Stimulated activated CD8-positive, alpha-beta memory T cell treated with anti-CD3 and anti-CD28 coated beads, Interleukin-12 subunit alpha, Interleukin-12 subunit beta, amount 100 ng/mL, for 24 hours (primary cell): ENCODE data around the gene SEC24D.
"Not testable (repeated sequence)": the region's sequence is repeated elsewhere in the genome, so short reads cannot be mapped to it uniquely, and the experiment has no call there.

Experiments used
- DNase-seq: peaks from one replicate; pipeline ENCODE4 v3.0.0-alpha.2; 2020; ENCODE audit errors: extremely low read depth

SEC24D gene, protein sequence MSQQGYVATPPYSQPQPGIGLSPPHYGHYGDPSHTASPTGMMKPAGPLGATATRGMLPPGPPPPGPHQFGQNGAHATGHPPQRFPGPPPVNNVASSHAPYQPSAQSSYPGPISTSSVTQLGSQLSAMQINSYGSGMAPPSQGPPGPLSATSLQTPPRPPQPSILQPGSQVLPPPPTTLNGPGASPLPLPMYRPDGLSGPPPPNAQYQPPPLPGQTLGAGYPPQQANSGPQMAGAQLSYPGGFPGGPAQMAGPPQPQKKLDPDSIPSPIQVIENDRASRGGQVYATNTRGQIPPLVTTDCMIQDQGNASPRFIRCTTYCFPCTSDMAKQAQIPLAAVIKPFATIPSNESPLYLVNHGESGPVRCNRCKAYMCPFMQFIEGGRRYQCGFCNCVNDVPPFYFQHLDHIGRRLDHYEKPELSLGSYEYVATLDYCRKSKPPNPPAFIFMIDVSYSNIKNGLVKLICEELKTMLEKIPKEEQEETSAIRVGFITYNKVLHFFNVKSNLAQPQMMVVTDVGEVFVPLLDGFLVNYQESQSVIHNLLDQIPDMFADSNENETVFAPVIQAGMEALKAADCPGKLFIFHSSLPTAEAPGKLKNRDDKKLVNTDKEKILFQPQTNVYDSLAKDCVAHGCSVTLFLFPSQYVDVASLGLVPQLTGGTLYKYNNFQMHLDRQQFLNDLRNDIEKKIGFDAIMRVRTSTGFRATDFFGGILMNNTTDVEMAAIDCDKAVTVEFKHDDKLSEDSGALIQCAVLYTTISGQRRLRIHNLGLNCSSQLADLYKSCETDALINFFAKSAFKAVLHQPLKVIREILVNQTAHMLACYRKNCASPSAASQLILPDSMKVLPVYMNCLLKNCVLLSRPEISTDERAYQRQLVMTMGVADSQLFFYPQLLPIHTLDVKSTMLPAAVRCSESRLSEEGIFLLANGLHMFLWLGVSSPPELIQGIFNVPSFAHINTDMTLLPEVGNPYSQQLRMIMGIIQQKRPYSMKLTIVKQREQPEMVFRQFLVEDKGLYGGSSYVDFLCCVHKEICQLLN

GRCh38 chr4:118835571-118836300, at the start of gene SEC24D:
TSS of gene SEC24D (minus strand) at chr4:118836126. CDS start at chr4:118833696, 2,430 bp downstream.
- peak; percentile 65 for DNase-seq

- no peak for DNase-seq
These were observed 48.8 kb upstream of the SEC24D start for GRCh38 chr4:118884716-118885115.

DNA sequence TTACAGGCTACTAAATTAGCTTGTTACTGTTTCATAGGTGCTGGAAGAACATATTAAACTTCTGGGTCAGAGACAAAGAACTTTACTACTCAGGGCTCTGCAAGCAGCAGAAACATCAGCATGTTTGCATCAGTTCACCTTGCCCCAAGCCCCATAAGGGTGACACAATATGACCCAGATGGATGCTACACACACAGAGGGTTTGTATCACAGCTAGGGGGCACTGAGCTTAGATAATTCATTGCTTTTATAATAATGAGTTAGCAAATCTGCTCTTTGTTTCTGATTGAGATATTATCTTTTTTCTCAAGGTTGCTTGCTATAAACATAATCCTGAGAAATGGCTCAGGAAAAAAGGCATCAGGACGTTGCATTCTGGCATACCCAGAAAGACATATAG, 47.9 kb upstream of the SEC24D start:
- no peak for DNase-seq

GRCh38 chr4:118881512-118882146, 45.7 kb upstream of the SEC24D start:
- no peak for DNase-seq

GRCh38 chr4:118879409-118879808, 43.5 kb upstream of the SEC24D start:
- no peak for DNase-seq

- DNase-seq: not testable (repeated sequence)
These were observed 42.6 kb upstream of the SEC24D start for GRCh38 chr4:118878507-118878906.

- DNase-seq: no peak
These were observed 41.9 kb upstream of the SEC24D start for GRCh38 chr4:118877797-118878196.

DNA sequence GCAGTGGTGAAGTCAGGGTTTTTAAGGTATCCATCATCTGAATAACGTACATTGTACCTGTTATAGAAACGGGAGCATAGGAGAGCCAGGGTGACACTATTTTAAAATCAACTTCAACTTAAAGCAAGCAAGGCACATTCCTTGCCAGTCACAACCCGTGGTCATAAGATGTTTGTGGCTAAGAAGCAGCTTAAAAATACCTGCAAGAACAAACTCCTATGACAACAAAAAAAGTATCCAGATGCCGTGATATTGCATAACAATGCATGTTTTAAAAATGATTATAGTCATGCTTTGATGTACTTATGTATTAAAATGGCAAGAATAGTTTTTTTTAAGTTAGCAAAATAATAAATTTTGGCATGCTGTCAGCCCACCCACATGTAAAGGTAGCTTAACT, 36.3 kb upstream of the SEC24D start:
- no peak for DNase-seq

DNA sequence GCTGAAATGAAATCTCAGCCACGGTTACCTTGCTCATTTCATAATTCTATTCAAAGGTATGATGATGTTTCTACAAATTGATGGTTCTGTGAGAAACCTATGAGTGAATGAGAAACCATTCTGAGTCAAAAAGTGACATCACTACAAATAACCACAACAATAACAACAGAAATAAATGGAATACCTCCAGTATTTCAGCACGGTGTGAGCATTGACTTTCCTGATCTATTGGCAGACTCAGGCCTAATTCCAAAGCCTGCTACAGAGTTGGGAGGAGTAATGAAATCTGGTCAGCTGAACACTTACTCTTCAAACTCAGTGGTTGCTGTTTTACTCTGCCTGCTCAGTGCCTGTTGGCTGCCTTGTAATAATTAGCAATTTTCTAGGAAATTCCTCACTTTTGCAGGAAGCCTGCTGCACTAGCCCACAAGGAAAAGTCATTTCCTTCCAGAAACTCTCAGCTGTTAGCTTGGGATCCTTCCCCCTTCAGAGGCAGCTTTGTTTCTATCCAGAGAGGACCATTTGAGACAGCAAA, 33.9 kb upstream of the SEC24D start:
- DNase-seq: no peak

- DNase-seq: no peak
These were observed 31.6 kb upstream of the SEC24D start for GRCh38 chr4:118867311-118868067.

DNA sequence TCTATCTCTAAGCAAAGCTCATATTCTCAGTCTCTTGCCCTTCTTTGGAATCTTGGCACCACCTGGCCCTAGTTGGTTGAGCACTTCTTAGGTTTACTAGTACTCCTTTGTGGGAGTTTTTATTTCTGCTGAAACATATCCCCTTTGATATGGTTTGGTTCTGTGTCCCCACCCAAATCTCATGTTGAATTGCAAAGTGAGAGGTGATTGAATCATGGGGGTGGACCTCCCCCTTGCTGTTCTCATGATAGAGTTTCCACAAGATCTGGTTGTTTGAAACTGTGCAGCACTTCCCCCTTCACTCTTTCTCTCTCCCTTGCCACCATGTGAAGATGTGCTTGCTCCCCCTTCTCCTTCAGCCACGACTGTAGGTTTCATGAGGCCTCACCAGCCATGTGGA, 30.5 kb upstream of the SEC24D start:
- no peak for DNase-seq

DNA sequence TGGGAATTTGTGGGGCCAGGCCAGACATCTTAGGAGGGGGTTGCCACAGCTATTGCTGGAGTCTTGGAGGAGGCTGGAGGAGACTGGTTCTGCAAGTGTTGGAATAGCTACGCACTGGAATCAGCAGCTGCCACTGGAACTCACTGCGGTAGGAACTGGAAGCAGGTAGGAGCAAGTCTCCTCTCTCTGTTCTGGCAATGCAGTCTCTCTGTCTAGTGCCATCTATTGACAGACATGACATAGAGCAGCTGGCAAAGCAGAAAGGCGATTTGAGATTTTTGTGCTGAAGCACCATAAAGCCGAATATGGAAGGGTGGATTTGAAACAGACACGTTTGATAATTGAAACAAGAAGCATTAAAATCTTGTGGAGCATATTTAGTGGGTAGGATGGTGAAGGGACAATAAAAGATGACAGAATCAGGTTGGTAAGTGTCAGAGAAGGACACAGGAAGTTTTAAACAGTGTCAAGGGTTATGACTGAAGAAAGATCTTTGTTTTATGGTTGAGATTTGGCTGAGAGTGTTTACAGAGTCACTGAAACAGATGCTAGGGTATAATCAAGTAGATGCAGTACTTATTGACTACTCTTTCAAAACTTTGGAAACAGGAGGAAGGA, 29.3 kb upstream of the SEC24D start:
- DNase-seq: no peak

GRCh38 chr4:118858779-118859178, 22.9 kb upstream of the SEC24D start:
- no peak for DNase-seq

DNA sequence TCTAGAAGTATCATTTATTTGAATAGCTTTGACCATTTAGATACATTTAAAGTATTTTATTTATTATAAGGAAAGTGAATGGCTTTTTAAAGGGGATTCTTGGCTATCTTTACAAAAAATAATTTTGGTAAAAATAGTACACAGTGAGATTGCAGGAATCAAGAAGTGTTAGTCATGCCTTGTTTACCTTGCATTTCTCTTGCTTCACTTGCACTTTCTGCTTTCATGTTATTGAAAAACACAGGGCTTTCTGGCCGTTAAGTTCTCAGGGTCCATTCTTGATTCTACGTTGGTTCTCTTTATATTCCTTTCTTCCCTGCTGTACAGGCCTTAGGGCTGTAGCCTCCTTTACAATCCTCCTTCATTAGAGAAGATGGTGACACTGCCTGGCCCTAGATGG, 21.8 kb upstream of the SEC24D start:
- DNase-seq: no peak

GRCh38 chr4:118850488-118851173, 14.7 kb upstream of the SEC24D start:
- DNase-seq: no peak

GRCh38 chr4:118849867-118850487, 14.1 kb upstream of the SEC24D start:
- DNase-seq: no peak

GRCh38 chr4:118848901-118849300, 13.0 kb upstream of the SEC24D start:
- DNase-seq: no peak

DNA sequence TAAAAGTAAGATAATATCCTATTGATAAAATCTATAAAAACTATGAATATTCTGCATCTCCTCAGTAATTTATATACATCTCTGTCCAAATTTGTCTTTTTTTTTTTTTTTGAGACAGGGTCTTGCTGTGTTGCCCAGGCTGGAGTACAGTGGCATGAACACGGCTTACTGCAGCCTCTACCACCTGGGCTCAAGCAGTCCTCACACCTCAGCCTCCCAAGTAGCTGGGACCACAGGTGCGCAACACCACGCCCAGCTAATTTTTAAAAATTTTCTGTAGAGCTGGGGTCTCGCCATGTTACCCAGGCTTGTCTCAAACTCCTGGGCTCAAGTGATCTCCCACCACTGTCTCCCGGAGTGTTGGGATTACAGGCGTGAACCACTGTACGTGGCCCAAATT, 12.3 kb upstream of the SEC24D start:
- DNase-seq: no peak

DNA sequence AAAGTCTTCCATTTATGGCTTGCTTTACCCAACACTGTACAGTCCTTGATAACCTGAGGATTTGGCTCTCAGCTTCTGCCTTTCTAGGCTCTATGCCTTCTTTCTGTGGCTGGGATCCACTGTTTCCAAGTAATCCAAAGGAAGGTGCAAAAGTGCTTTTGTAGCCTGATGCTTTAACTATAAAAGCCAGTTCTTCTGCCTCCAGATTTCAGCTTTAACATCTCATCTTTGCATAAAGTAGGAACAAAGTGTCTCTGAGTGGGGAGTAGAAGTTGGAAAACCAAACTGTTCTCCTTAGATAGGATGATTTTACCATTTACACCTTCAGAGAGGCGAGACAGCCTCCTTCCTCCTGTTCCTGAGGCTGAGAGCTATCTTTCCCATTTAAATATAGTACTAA, 11.1 kb upstream of the SEC24D start:
- no peak for DNase-seq
